Brain pericyte (primary cell): ENCODE data around the gene RAPGEF1.
"Not testable (repeated sequence)": the region's sequence is repeated elsewhere in the genome, so short reads cannot be mapped to it uniquely, and the experiment has no call there.

Experiments used
- DNase-seq: peaks from one replicate; pipeline ENCODE4 v3.0.0-alpha.2; 2012; ENCODE audit warnings: low read depth, low spot score

RAPGEF1 gene

DNA sequence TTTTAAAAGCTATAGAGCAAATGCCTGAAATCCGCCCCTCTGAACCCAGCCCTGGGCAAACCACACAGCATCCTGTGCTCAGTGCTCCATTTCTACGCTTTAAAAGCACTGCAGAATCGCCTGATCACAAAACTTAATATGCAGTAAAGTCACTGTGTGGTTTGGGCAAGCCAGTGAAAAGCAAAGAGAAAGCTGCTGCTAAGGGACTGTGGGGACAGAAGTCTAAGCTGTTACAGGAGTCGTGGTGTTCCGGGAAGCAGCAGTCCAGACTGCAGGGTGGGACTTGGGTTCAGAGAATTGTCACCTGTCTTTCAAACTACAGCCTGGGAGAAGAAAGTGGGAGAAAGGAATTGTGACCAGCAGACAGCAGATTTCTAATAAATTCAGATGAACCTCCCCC, 8.2 kb downstream of the RAPGEF1 start:
- no peak for DNase-seq

DNA sequence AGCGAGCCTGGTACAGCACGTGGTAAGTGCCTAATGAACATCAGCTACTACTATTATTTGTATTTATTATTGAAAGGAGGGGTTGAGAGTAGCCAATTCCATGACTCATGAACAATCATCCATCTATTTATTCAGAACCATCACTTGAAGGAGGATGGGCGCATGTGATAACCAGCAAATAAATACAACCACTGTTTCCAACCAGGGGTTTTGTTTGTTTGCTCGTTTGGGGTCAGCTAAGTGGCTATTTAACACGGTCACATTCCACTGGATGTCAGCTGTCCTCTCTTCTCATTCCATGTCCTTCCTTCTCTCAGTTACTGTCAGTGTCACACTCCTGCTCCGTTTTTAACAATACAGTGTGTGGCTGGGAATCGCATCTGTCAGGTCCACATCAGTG, 8.6 kb downstream of the RAPGEF1 start:
- DNase-seq: no peak

DNA sequence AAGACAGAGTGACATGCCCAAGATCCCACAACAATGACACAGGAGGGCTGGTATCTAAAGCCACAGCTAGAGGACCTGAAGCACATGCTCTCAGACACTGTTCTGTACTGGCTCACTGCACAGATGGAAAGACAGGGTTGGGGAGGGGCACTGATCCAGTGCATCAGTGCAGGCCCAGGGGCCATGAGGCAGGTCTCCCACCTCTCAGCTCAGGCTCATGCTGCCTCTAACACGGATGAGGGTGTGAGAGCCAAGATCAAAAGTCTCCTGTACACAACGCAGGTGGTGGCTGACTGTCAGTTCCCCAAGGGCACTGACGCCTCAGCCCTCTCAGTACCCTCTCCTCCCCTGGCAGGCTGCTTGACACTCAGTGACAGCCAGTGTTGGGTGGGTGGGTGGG, 10.9 kb downstream of the RAPGEF1 start:
- no peak for DNase-seq

DNA sequence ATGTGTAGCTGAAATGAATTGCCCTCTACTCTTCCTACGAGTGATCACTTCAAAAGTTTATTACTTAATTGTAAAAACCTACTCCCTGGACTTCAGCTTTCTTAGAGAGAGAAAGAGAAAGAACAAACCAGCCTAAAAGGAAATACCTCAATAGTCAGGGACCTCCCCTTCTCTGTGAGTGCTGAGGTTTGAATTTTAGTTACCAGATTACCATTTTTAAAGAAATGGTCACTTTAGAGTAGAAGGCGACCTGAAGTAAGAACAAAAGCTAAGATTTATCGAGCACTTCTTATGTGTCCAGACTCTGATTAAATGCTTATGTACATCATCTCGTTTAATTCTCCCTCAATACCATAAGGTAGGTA, 11.3 kb downstream of the RAPGEF1 start:
- DNase-seq: no peak

DNA sequence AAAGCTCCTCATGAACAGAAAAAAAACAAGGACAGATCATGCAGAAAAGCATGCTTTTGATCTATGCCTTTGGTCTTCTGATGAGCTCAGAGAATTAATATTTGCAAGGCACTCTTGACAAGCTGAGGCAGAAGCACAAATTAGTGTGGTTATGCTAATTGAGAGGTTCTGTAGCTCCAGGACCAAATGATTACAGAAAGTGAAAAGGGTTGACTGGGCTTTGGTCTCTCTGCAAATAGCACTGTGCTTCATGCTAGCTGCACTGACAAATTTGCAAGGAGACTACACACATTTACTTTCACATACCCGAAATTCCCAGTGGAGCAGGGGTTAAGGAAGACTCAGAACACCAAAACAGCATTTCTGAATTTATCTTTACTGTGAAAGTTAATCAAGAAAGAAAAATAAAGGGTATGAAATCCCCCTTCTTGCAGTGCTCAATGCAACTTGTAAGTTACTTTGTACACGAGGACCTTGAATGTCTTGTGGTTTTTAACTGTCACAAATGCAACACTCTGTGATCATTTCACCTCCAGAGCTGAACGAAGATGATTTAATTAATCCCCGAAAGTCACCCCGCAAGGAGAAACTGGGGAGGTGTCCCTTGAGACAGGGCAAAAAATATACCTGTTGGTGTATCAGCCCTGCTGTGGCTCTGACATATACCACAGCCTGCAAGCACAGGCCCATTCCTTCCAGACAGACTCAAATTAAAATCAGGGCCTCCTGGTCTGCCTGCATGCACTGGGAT, 11.9 kb downstream of the RAPGEF1 start:
- DNase-seq: no peak

DNA sequence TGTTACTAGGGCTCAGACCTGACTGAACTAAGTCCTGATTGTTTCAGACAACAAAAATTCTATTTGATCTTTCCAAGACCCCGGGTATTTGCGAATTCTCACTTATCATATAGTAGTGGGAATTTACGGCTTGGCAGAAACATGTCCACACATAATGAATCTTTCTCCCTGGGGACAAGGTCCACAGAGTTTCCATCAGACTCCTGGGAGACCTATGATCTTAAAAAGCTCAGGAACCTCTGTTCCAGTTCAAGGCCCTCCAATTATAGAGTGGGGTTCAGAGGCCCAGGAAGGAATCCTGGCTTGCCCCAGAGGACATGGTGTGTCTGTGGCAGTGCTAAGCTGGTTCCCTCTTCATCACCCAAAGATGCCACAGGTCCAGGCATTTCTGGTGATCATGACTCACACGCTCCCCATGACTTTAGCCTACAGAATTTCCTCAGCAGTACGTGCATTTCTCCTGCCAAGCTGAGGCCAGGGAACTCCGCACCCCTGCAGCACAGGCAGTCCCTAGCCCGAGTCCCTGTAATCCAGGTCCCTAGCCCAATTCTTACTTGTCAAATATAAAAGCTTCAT, 12.6 kb downstream of the RAPGEF1 start:
- DNase-seq: no peak

DNA sequence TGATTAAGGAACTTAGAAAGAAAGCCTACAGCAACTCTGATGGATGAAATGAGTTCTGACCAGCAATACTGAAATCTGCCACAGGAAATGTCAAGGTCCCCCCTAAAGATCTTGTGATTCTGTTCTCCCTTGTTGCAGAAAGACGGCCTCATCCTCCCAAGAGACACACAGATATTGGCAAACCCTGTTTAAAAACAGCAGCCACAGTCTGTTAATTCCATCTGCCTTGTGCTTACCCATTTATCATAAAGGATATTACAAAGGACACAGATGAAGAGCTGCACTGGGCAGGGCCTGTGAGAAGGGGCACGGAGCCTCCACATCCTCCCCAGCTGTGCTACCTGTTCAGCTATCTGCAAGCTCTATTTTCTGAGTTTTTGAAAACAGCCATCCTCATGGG, 15.2 kb downstream of the RAPGEF1 start:
- no peak for DNase-seq

DNA sequence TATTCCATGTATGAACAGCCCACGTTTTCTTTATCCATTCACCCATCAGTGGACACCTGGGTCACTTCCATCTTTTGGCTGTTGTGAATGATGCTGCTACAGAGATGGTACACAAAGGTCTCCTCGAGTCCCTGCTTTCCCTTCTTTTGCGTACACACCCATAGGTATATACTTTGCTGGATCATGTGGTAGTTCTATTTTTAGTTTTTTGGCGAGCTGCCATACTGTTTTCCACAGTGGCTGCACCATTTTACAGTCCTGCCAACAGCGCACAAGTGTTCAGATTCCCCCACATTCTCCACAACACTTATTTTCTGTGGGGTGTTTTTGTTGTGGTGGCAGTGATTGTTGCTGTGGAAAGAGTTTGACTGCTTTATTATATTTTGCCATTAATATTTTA, 16.2 kb downstream of the RAPGEF1 start:
- DNase-seq: no peak

DNA sequence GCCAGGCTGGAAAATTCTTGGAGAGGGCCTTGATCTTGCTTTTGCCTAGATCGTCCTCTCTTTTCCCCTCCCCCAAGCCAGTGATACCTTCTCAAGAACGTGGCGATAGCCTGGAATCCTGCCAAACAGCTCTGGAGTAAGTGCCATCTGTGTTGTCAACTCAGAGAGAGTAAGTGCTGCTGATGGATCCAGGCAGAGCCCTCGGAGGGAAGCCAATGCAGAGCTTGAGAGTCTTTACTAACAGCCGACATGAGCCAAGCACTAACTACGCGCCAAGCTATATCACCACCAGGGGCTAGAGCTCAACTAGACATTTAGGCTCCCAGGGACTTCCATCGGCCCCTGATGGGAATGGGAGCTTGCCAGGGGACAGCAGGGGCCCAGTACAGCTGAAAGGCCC, 17.6 kb downstream of the RAPGEF1 start:
- DNase-seq: no peak

DNA sequence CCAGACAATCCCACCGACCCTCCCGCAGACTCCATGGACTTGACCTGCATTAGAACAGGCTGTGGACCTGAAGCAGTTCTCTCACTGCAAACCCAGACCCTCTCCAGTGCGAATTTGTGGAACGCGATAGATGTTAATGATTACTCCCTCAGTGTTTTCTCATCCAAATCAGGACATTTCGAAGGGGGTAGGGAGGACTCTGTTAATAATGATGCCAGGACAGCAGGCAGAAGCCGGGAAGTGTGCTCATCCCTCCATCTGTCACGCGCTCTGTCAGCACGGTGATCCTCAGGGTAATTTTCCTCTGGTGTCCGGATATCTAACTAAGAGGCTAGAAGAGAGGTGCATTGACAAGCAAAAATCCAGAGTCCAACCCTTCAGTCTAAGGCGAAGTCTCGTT, 18.8 kb downstream of the RAPGEF1 start:
- no peak for DNase-seq

DNA sequence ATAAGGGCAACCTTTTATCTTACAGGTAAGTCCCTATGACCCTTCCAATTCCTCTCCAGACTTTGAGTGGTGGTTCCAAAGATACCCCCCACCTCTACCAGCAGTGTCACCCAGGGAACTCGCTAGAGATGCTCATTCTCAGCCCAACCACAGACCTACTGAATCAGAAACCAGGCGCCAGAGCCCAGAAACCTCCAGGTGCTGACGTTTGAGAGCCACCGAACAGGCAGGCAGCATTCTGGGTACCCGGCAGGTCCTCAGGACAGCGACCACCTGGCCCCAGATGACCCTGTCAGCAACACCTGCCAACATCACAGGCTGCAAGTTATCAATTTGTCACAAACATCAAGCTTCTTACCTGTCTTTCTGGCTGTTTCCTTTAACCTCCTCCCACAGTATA, 19.5 kb downstream of the RAPGEF1 start:
- no peak for DNase-seq

DNA sequence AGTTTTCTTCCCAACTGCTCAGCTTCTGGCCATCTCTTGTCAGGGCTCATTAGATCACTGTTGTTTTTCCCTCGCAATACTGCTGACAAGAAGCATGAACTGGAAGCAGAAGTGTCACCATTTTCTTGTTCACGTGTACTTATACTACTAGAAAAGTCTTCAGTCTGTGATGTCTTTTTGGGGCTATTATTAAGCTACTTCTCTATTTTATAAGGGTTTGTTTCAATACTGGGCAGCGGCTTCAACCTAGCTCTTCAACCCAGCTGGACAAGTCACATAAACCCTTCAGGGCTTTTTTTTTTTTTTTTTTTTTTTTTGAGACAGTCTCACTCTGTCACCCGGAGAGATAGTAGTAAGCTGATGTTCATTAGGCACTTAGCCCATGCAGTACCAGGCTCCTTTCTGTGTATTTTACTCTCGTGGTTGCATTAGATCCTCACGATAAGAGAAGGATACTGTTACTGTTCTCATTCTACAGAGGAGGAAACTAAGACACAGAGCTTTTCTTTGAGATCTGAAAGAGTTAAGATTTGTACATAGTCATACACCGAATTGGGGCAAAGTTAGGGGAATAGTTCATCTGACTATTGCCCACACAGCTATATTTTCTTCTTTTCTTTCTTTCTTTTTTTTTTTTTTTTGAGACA, 20.5 kb downstream of the RAPGEF1 start:
- DNase-seq: no peak

DNA sequence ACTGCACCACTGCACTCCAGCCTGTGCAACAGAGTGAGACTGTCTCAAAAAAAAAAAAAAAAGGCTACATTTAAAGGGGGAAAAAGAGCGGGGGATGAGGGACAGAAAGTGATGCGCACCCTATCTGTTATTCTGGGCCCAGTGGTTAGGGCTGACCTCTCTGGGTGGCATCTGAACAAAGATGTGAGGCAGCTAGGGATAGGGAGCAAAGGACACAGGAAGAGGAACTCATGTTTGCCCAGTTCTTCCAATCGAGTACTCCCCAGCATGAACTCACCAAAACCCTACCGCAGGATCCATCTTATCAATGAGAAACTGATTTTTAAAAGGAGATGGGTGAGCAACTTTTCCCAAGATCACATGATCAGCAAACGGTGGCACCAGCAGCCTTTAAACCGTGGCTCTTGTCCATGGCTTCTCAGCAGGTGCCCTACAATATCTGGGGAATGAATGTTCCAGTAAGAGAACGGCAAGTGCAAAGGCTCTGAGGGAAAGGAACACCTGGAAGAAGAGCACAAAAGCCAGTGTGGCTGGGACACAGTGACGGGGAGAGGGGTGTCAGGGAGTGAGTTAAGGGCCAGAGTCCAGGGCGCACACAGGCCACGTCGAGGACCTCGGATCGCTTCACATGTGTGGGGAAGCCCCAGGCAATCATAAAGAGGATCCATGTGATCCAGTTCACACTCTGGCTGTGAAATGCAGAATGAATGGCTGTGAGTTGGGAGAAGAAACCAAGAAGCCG, 22.0 kb downstream of the RAPGEF1 start:
- DNase-seq: no peak

DNA sequence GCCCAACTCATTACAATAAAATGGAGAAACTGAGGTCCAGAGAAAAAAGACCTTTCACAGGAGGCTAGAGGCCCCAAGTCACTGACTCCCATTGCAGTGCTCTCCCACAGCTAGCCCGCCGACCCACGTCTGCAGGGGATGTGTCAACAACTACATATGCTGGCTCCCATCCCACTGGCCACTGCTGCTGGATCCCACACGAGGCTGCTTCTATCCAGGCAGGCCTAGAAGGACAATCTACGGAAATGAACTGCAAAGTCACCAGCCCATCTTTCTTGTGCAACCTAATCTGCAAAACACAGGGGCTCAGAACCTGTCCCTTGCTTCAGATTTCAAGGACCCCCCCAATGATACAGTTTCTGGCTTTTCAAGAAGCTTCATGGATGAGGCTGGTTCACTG, 24.0 kb downstream of the RAPGEF1 start:
- no peak for DNase-seq

DNA sequence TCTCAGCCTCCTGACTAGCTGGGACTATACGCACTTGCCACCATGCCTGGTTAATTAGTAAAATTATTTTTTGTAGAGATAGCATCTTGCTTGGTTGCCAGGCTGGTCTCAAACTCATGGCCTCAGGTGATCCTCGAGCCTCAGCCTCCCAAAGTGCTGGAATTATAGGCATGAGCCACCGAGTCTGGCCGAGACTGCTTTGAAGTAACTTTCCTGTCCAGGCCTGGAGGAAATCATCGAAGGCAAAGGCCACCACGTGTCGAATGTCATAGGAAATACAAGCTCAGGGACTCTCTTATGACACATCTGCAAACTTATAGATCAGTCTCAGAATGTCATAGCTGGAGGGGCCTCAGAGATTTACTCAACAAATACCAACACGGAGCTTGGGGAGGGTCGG, 25.1 kb downstream of the RAPGEF1 start:
- DNase-seq: no peak

DNA sequence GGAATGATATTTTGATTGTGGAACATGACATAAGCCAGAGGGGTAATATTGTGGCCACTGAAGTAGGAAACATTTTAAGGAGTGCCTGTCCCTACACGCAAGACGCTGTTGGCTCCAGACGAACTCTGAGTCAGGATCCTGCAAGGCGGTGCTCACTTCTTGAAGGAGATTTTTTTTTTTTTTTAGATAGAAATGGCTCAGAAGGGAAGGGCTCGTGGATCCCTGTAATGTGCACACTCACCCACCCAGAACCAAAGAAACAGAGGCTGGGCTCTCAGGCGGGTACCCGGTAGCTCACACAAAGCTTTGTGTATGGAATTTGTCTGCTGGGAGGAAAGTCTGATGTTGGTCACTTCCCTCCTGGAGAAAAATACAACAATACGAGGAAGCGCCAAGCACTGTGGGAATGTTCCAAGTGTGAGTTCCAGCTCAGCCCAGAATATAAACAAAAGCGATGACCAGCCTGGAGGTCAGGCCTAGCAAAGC, 25.7 kb downstream of the RAPGEF1 start:
- DNase-seq: peak; percentile 26

DNA sequence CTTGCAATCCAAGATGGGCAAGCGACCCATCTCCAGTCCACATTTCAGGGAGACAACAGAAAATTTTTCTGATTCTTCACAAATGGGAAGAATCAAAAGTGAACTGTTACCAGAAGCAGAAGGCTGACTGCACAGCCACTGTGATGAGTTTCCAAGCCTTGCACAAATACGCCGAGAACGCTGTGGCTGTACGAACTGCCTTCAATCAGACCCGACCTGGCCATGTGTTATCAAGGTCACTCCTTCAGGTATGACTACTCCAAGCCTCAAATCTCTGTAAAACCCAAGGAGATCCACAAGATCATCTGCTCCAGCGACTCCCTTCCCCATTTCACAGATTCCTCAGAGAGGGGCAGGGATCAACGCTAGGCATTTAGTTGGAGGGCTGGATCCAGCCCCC, 26.9 kb downstream of the RAPGEF1 start:
- DNase-seq: no peak

DNA sequence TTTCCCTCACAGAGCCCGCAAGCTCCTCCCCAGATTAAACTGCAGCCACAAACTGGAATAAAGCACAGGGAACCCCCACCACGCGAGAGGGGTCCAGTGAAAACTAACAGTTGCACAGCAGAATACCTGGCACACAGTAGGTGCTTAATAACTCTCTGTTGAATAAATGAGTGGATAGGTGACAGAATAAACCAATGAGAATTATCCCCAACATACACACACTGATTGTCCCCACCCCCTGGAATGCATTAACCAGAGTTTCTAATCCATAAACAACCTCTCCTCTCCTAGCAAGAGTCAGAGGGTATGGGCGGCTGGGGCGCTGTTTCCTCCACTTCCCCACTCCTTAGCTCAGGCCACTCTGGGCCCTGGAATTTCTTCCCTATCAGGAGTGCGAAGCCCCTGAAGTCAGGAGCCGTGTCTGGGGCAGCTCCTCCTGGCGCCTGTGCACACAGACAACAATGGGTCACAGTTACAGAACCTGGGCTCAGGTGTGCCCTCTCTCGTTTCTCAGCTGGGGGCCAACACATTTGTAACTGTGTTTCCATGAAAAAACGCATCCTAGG, 27.6 kb downstream of the RAPGEF1 start:
- no peak for DNase-seq

DNA sequence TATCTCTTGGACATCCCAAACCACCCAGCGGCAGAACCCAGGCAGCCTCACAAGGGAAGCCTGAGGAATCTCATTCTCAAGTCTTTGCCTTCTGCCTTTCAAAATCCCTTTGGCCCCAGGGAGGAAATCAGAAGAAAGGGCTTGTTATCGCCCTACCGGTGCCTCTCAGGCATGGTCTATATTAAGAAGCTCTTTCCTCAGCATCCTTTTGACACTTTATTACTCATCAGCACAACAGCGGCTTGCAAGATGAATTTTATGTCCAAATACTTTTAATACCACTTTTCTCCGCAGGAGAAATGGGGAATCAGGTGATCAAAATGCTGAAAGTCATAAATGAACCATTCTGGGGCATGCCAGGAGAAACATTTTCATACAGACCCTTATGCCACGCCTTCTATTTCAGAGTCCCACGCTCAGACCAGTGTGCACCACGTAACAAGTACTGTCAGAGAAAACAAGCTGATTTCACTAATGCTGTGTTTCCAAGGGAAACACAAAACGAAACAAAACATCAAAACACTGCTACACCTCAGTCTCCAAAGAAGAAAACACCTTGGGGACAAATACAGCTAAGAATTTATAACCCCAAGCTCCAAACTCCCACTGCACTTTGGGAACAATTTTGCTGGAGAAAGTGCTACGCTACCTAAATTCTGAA, 30.0 kb downstream of the RAPGEF1 start:
- no peak for DNase-seq

DNA sequence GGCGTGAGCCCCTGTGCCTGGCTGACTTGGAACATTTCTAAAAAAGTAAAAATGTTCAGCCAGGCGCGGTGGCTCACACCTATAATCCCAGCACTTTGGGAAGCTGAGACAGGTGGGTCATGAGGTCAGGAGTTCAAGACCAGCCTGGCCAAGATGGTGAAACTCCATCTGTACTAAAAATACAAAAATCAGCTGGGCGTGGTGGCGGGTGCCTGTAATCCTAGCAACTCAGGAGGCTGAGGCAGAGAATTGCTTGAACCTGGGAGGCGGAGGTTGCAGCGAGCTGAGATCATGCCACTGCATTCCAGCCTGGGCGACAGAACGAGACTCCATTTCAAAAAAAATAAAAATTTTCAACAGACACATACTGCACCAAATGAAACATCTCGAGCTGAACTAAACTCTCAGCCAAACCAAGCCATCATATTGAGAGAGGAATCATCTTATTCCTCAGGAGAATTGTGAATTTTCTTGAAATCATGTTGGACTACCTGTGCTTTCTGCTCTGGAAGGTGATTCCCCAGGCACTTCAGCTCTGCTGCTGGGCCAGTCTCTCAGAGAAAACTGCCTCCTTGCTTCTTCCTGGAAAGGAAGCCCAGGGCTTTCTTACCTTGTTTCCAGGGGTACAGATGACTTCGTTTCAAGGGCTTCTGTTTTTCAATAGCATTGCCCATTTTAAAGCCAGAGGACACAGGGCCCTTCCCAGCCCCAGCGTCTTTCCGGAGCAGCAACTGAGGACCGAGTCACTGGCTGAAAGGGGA, 30.7 kb downstream of the RAPGEF1 start:
- DNase-seq: not testable (repeated sequence)
